OCI-LY7 (cell line): ENCODE measurements around the gene ACP1. TPM values are rescaled to one million over a fixed set of nuclear protein-coding genes. Genes with fewer than 3 reads are reported as not detected.

Experiments used
- BruUV-seq: library from RNA; stranded (reverse); fragments of 400-500 nt; replicated peaks from 2 replicates; lab custom pipeline; 2021; lab: Mats Ljungman, UMichigan
- CTCF ChIA-PET: fragments of 300-600 bp; sonication (Branson Sonifier 250); formaldehyde crosslinking; loops from one replicate; lab custom pipeline; 2022; ENCODE audit warnings: antibody characterized with exemption; ENCODE audit not compliant: unreplicated experiment; lab: Charles Lee
- POLR2A ChIA-PET: fragments of 300-600 bp; sonication (Branson Sonifier 250); formaldehyde crosslinking; loops from one replicate; lab custom pipeline; 2022; ENCODE audit warnings: antibody characterized with exemption; lab: Charles Lee
- DNase-seq: peaks from one replicate; pipeline ENCODE4 v3.0.0-alpha.2; 2015; ENCODE audit warnings: low spot score
- H2AFZ ChIP-seq: fragments of 200-600 bp; sonication (generic), shearing (Covaris generic); 2 replicates; pipeline ENCODE4 v1.6.1; 2014; ENCODE audit warnings: mild to moderate bottlenecking, antibody characterized with exemption, low read length, moderate library complexity
- H3K27ac ChIP-seq: fragments of 200-600 bp; sonication (generic); 2 replicates; pipeline ENCODE4 v1.5.1; 2014; ENCODE audit warnings: mixed run types, low read depth, mild to moderate bottlenecking, moderate library complexity, low read length, inconsistent platforms; ENCODE audit not compliant: poor library complexity, severe bottlenecking
- H3K36me3 ChIP-seq: fragments of 200-600 bp; sonication (generic); 2 replicates; pipeline ENCODE4 v1.6.1; 2014; ENCODE audit warnings: mild to moderate bottlenecking, antibody characterized with exemption, low read length, moderate library complexity, mixed read lengths; ENCODE audit not compliant: insufficient read depth
- H3K4me1 ChIP-seq: fragments of 200-600 bp; sonication (generic); 2 replicates; pipeline ENCODE4 v1.5.1; 2014; ENCODE audit warnings: mild to moderate bottlenecking, low read length; ENCODE audit not compliant: insufficient read depth, poor library complexity, severe bottlenecking
- H3K4me2 ChIP-seq: fragments of 200-600 bp; sonication (generic); 2 replicates; pipeline ENCODE4 v1.6.1; 2014; ENCODE audit warnings: mild to moderate bottlenecking, low read length
- H3K4me3 ChIP-seq: fragments of 200-600 bp; sonication (generic); 2 replicates; pipeline ENCODE4 v1.5.1; 2014; ENCODE audit warnings: mild to moderate bottlenecking, low read depth, low read length; ENCODE audit not compliant: poor library complexity, severe bottlenecking
- H3K79me2 ChIP-seq: fragments of 200-600 bp; sonication (generic); 2 replicates; pipeline ENCODE4 v1.6.1; 2016; ENCODE audit warnings: low read depth, mild to moderate bottlenecking, low read length, moderate library complexity, mixed read lengths; ENCODE audit not compliant: insufficient read depth
- H3K9me2 ChIP-seq: fragments of 200-600 bp; sonication (generic); 2 replicates; pipeline ENCODE4 v1.6.1; 2016; ENCODE audit warnings: mild to moderate bottlenecking, low read length, mixed read lengths; ENCODE audit not compliant: insufficient read depth
- H3K9me3 ChIP-seq: fragments of 200-600 bp; sonication (generic); 2 replicates; pipeline ENCODE4 v1.6.1; 2014; ENCODE audit warnings: mild to moderate bottlenecking, mixed run types, low read length, mixed read lengths
- H4K20me1 ChIP-seq: fragments of 200-600 bp; sonication (generic); 2 replicates; pipeline ENCODE4 v1.6.1; 2014; ENCODE audit warnings: mild to moderate bottlenecking, antibody characterized with exemption, low read length, moderate library complexity, mixed read lengths; ENCODE audit not compliant: insufficient read depth
- CTCF ChIP-seq: fragments of 200-600 bp; sonication (generic); conservative IDR thresholded peaks from 2 replicates; pipeline ENCODE4 v1.5.1; 2014; ENCODE audit warnings: mild to moderate bottlenecking, antibody characterized with exemption, low read length, moderate library complexity, mixed read lengths
- EZH2phosphoT487 ChIP-seq: fragments of 200-600 bp; sonication (generic); IDR thresholded peaks from 2 replicates; pipeline ENCODE4 v1.6.1; 2018; ENCODE audit warnings: low read depth, borderline replicate concordance, mild to moderate bottlenecking, mixed run types, antibody characterized with exemption, low read length, moderate library complexity, mixed read lengths
- intact Hi-C: fragments of 100-400 bp; cut with micrococcal nuclease; formaldehyde crosslinking; loops from one replicate; pipeline ENCODE4 v1.10.0; 2022; ENCODE audit not compliant: unreplicated experiment
- total RNA-seq, 2 experiments: library from RNA; depleted of rRNA in 1 of 2; stranded (reverse); fragments of >200 nt in 1 of 2; shearing (Covaris generic) in 1 of 2; gene quantifications; 2 replicates each; pipeline ENCODE4 v1.2.3, GENCODE V29; 2014 to 2022

The ACP1 gene
- total RNA-seq, 2 experiments from 2014 or later, result 99.0 to 124 TPM

- POLR2A ChIA-PET, result no interaction called here
- Histone ChIP-seq H3K4me2 (no peak overlapping the region), H3K36me3 (peaks cover 92% of the 10 kb centered on the region), H3K9me2 (no peaks in the 10 kb centered on the region), H3K4me3 (no peak overlapping the region), H4K20me1 (peaks cover 23% of the 10 kb centered on the region), H3K27ac (no peak overlapping the region), H3K79me2 (peaks cover 30% of the 10 kb centered on the region), H3K4me1 (peaks cover 17% of the 10 kb centered on the region), H3K9me3 (no peaks in the 10 kb centered on the region), H2AFZ (no peak overlapping the region)
- intact Hi-C loops, result no loop called here
- CTCF ChIA-PET, result no interaction called here
- BruUV-seq, result no TSS peak
- no peak for TF ChIP-seq EZH2phosphoT487
- TF ChIP-seq CTCF, result no peak
- DNase-seq, result no peak
These were observed 14.6 kb downstream of the ACP1 start for GRCh38 chr2:279366-279765.

GRCh38 chr2:279956-280649, 15.4 kb downstream of the ACP1 start:
- Histone ChIP-seq H3K4me1 (peaks cover 9% of the 10 kb centered on the region), H3K36me3 (peaks cover 84% of the 10 kb centered on the region)

More at GRCh38 chr2:279956-280649, 15.4 kb downstream of the ACP1 start:
- ChIA-PET POLR2A (no interaction called here), CTCF (no interaction called here)
- no TSS peak for BruUV-seq
- Histone ChIP-seq H3K9me2 (no peaks in the 10 kb centered on the region), H3K9me3 (no peaks in the 10 kb centered on the region), H3K79me2 (peaks cover 22% of the 10 kb centered on the region), H3K4me2 (no peak overlapping the region), H4K20me1 (peaks cover 16% of the 10 kb centered on the region), H3K27ac (no peak overlapping the region), H2AFZ (no peak overlapping the region), H3K4me3 (no peak overlapping the region)
- intact Hi-C loops, result no loop called here
- no peak for TF ChIP-seq CTCF
- no peak for TF ChIP-seq EZH2phosphoT487
- DNase-seq, result no peak
